H1 (cell line): ENCODE measurements around the gene PEX14. TPM values are rescaled to one million over a fixed set of nuclear protein-coding genes. Genes with fewer than 3 reads are reported as not detected.
A peak's percentile ranks its signal among the peaks of the same experiment; 100 is the strongest.

Source experiments
- CTCF ChIA-PET: fragments of 300-600 bp; sonication (Branson Sonifier 250); formaldehyde crosslinking; loops from one replicate; lab custom pipeline; 2021; ENCODE audit not compliant: partially characterized antibody; lab: Charles Lee
- POLR2A ChIA-PET: fragments of 300-600 bp; sonication (Branson Sonifier 250); formaldehyde crosslinking; loops from one replicate; lab custom pipeline; 2021; ENCODE audit warnings: inconsistent platforms; ENCODE audit not compliant: partially characterized antibody; lab: Charles Lee
- DNase-seq, 2 experiments: peaks; one replicate each; pipeline versions ENCODE4 v3.0.0 to v3.0.0-alpha.2; 2010 to 2022; ENCODE audit warnings: low spot score in 2 of 2, low read depth in 1 of 2, mixed read lengths in 1 of 2
- FAIRE-seq: peaks from 2 replicates; lab custom pipeline; 2011; peaks lifted over from hg19 to GRCh38; lab: Jason Lieb, UNC
- H2AFZ ChIP-seq: 2 replicates; pipeline ENCODE4 v1.8.1; 2012; ENCODE audit warnings: low read length, inconsistent platforms
- H2AK5ac ChIP-seq: 2 replicates; pipeline ENCODE4 v1.6.1; 2013; ENCODE audit warnings: low read depth, low read length
- H2BK120ac ChIP-seq: replicated peaks from 2 replicates; pipeline ENCODE3; 2013; ENCODE audit warnings: low read depth, low read length, inconsistent platforms
- H2BK12ac ChIP-seq: 2 replicates; pipeline ENCODE4 v1.6.1; 2013; ENCODE audit warnings: low read depth, low read length
- H2BK15ac ChIP-seq: 2 replicates; pipeline ENCODE4 v1.6.1; 2013; ENCODE audit warnings: low read length
- H2BK20ac ChIP-seq: 2 replicates; pipeline ENCODE4 v1.6.1; 2013; ENCODE audit warnings: low read length
- H2BK5ac ChIP-seq: 2 replicates; pipeline ENCODE4 v1.6.1; 2013; ENCODE audit warnings: low read depth, low read length
- H3K14ac ChIP-seq: 2 replicates; pipeline ENCODE4 v1.6.1; 2013; ENCODE audit warnings: inconsistent platforms; ENCODE audit not compliant: insufficient read length
- H3K18ac ChIP-seq: 2 replicates; pipeline ENCODE4 v1.6.1; 2013; ENCODE audit warnings: low read length; ENCODE audit errors: extremely low read depth
- H3K23ac ChIP-seq: 2 replicates; pipeline ENCODE4 v1.6.1; 2013; ENCODE audit warnings: inconsistent platforms; ENCODE audit not compliant: insufficient read length
- H3K23me2 ChIP-seq: 2 replicates; pipeline ENCODE4 v1.6.1; 2013; ENCODE audit warnings: low read depth, low read length
- H3K27ac ChIP-seq: 2 replicates; pipeline ENCODE4 v1.6.1; 2011; ENCODE audit warnings: low read depth, low read length, inconsistent platforms
- H3K27me3 ChIP-seq, 4 experiments: replicated peaks in 1 of 4; 1 replicate in 1 of 4; 2 replicates in 3 of 4; pipeline versions ENCODE4 v1.6.1 to v1.8.1; 2011 to 2013; ENCODE audit warnings: low read length in 3 of 4, mild to moderate bottlenecking in 3 of 4, inconsistent platforms in 2 of 4, mixed read lengths in 2 of 4, moderate library complexity in 1 of 4; ENCODE audit not compliant: control insufficient read depth in 3 of 4, insufficient read depth in 3 of 4; ENCODE audit errors: extremely low read depth in 1 of 4
- H3K36me3 ChIP-seq, 4 experiments: 2 replicates each; pipeline versions ENCODE4 v1.6.1 to v1.8.1; 2011 to 2013; ENCODE audit warnings: mild to moderate bottlenecking in 4 of 4, low read length in 3 of 4, moderate library complexity in 2 of 4, control low read depth in 1 of 4, inconsistent platforms in 1 of 4; ENCODE audit not compliant: insufficient read depth in 4 of 4, control insufficient read depth in 2 of 4
- H3K4ac ChIP-seq: replicated peaks from 2 replicates; pipeline ENCODE3; 2013; ENCODE audit warnings: low read length, low read depth, mixed read lengths, inconsistent platforms; ENCODE audit not compliant: insufficient read length
- H3K4me1 ChIP-seq, 4 experiments: replicated peaks in 1 of 4; 1 replicate in 1 of 4; 2 replicates in 3 of 4; pipeline versions ENCODE4 v1.6.1 to v1.8.1; 2011 to 2013; ENCODE audit warnings: low read length in 3 of 4, inconsistent platforms in 2 of 4, mixed read lengths in 1 of 4; ENCODE audit not compliant: insufficient read depth in 4 of 4, control insufficient read depth in 3 of 4
- H3K4me2 ChIP-seq, 2 experiments: 2 replicates each; pipeline versions ENCODE4 v1.6.1 to v1.8.1; 2011 to 2013; ENCODE audit warnings: low read depth in 2 of 2, low read length in 2 of 2, control low read depth in 1 of 2, inconsistent platforms in 1 of 2, mild to moderate bottlenecking in 1 of 2; ENCODE audit not compliant: insufficient read depth in 1 of 2
- H3K4me3 ChIP-seq, 4 experiments: fragments of 200-600, 300-600 bp in 1 of 4; sonication (generic), shearing (Covaris generic), sonication (Bioruptor Twin) in 1 of 4; 2 replicates each; pipeline versions ENCODE4 v1.5.1 to v1.8.1; 2011 to 2016; ENCODE audit warnings: low read length in 4 of 4, low read depth in 3 of 4, control low read depth in 2 of 4, inconsistent platforms in 2 of 4, mild to moderate bottlenecking in 2 of 4, mixed read lengths in 1 of 4, moderate library complexity in 1 of 4; ENCODE audit not compliant: insufficient read depth in 2 of 4; ENCODE audit errors: extremely low read depth in 1 of 4
- H3K56ac ChIP-seq: replicated peaks from 2 replicates; pipeline ENCODE3; 2013; ENCODE audit warnings: low read depth, mild to moderate bottlenecking, mixed read lengths, low read length, inconsistent platforms; ENCODE audit not compliant: insufficient read length
- H3K79me1 ChIP-seq: 2 replicates; pipeline ENCODE4 v1.6.1; 2013; ENCODE audit warnings: low read depth, low read length, control low read depth
- H3K79me2 ChIP-seq, 2 experiments: 2 replicates each; pipeline versions ENCODE4 v1.6.1 to v1.8.1; 2012 to 2013; ENCODE audit warnings: low read length in 2 of 2, mild to moderate bottlenecking in 2 of 2, inconsistent platforms in 1 of 2; ENCODE audit not compliant: insufficient read depth in 2 of 2, control insufficient read depth in 1 of 2
- H3K9ac ChIP-seq, 4 experiments: replicated peaks in 1 of 4; 1 replicate in 1 of 4; 2 replicates in 3 of 4; pipeline versions ENCODE4 v1.6.1 to v1.8.1; 2011 to 2013; ENCODE audit warnings: low read depth in 3 of 4, low read length in 3 of 4, control low read depth in 2 of 4, mild to moderate bottlenecking in 2 of 4, moderate library complexity in 2 of 4, inconsistent platforms in 1 of 4; ENCODE audit errors: extremely low read depth in 1 of 4
- H3K9me3 ChIP-seq, 2 experiments: 2 replicates each; pipeline versions ENCODE4 v1.6.1 to v1.8.1; 2012 to 2013; ENCODE audit warnings: mild to moderate bottlenecking in 2 of 2, moderate library complexity in 2 of 2, control low read depth in 1 of 2, inconsistent platforms in 1 of 2, low read depth in 1 of 2, low read length in 1 of 2, mixed read lengths in 1 of 2; ENCODE audit not compliant: insufficient read depth in 2 of 2
- H4K20me1 ChIP-seq, 2 experiments: replicated peaks in 1 of 2; 2 replicates each; pipeline versions ENCODE3 to v1.8.1; 2011 to 2013; ENCODE audit warnings: inconsistent platforms in 2 of 2, low read length in 2 of 2, mild to moderate bottlenecking in 1 of 2; ENCODE audit not compliant: insufficient read depth in 2 of 2, control insufficient read depth in 1 of 2
- H4K5ac ChIP-seq: 2 replicates; pipeline ENCODE4 v1.6.1; 2013; ENCODE audit warnings: low read length, low read depth, mixed read lengths, inconsistent platforms; ENCODE audit not compliant: insufficient read length
- H4K8ac ChIP-seq: 2 replicates; pipeline ENCODE4 v1.8.0; 2013; ENCODE audit warnings: mild to moderate bottlenecking, moderate library complexity, low read length, inconsistent platforms; ENCODE audit not compliant: insufficient read depth; ENCODE audit errors: extremely low read depth
- H4K91ac ChIP-seq: replicated peaks from 2 replicates; pipeline ENCODE3; 2013; ENCODE audit warnings: low read length, mixed read lengths, inconsistent platforms; ENCODE audit not compliant: insufficient read length
- ASH2L ChIP-seq: fragments of 200-600, 300-600 bp; sonication (generic); IDR thresholded peaks from one replicate; pipeline ENCODE4 v1.7.1; 2017; ENCODE audit warnings: low read length
- CREB1 ChIP-seq: IDR thresholded peaks from 2 replicates; pipeline ENCODE4 v1.6.1; 2012; ENCODE audit warnings: inconsistent platforms
- EGR1 ChIP-seq: IDR thresholded peaks from 2 replicates; pipeline ENCODE4 v1.6.1; 2011; ENCODE audit warnings: low read depth, low read length, borderline replicate concordance
- HDAC6 ChIP-seq: IDR thresholded peaks from one replicate; pipeline ENCODE4 v1.7.1; 2012; ENCODE audit warnings: low read depth, mild to moderate bottlenecking, inconsistent platforms, low read length, moderate library complexity
- JUND ChIP-seq: IDR thresholded peaks from 2 replicates; pipeline ENCODE4 v1.6.1; 2011; ENCODE audit warnings: mild to moderate bottlenecking, improper control_type of control experiment, low read length
- MAX ChIP-seq: IDR thresholded peaks from 2 replicates; pipeline ENCODE4 v1.6.1; 2012; ENCODE audit warnings: inconsistent platforms
- POLR2A ChIP-seq, 2 experiments: IDR thresholded peaks; 1 replicate in 1 of 2; 2 replicates in 1 of 2; pipeline ENCODE4 v1.6.1; 2011; ENCODE audit warnings: low read depth in 2 of 2, low read length in 2 of 2, mild to moderate bottlenecking in 2 of 2; ENCODE audit errors: control extremely low read depth in 1 of 2
- RBBP5 ChIP-seq: IDR thresholded peaks from 2 replicates; pipeline ENCODE4 v1.7.1; 2012; ENCODE audit warnings: low read depth, mild to moderate bottlenecking, inconsistent platforms, low read length, moderate library complexity, borderline replicate concordance
- RXRA ChIP-seq: IDR thresholded peaks from 2 replicates; pipeline ENCODE4 v1.6.1; 2011; ENCODE audit warnings: low read depth, mild to moderate bottlenecking, low read length, moderate library complexity; ENCODE audit not compliant: insufficient read depth
- SIN3A ChIP-seq, 2 experiments: IDR thresholded peaks in 1 of 2; conservative IDR thresholded peaks in 1 of 2; 2 replicates each; pipeline ENCODE4 v1.6.1; 2011 to 2012; ENCODE audit warnings: low read length in 2 of 2, improper control_type of control experiment in 1 of 2, low read depth in 1 of 2, mild to moderate bottlenecking in 1 of 2
- SP1 ChIP-seq: IDR thresholded peaks from 2 replicates; pipeline ENCODE4 v1.6.1; 2011; ENCODE audit warnings: low read depth, low read length
- TEAD4 ChIP-seq: IDR thresholded peaks from 2 replicates; pipeline ENCODE4 v1.6.1; 2012; ENCODE audit warnings: low read depth, low read length, inconsistent platforms, mixed read lengths
- WGBS, 2 experiments: shearing (Covaris generic) in 1 of 2; methylation state at CpG; one replicate each; pipeline versions ENCODE4 v1.1.6 to v1.1.7; 2013 to 2015; ENCODE audit warnings: low lambda C conversion rate in 2 of 2, mixed read lengths in 2 of 2, inconsistent platforms in 1 of 2, low coverage in 1 of 2, missing lambda C conversion rate in 1 of 2; ENCODE audit not compliant: insufficient replicate concordance in 2 of 2, insufficient coverage in 1 of 2, insufficient read length in 1 of 2; ENCODE audit errors: extremely low coverage in 1 of 2, missing lambda C conversion rate in 1 of 2; 5-methylcytosine and 5-hydroxymethylcytosine counted together
- polyA plus RNA-seq, 7 experiments: library from polyadenylated mRNA; depleted of rRNA in 3 of 7; stranded (reverse) in 5 of 7; unstranded in 2 of 7; fragments of >200 nt in 5 of 7; fragments of 200-250 nt in 2 of 7; gene quantifications; 1 replicate in 5 of 7; 2 replicates in 1 of 7; 4 replicates in 1 of 7; pipeline versions ENCODE4 v1.2.1 to v1.2.3, GENCODE V29; 2011 to 2013; ENCODE audit warnings: missing spikeins in 2 of 7, mixed read lengths in 2 of 7
- total RNA-seq: library from RNA; stranded (reverse); fragmentation: NEBNext Ultra II Directional; extraction: Animal tissue kit (Norgen Biotek cat#: 25700); gene quantifications from 2 replicates; pipeline ENCODE4 v1.2.1, GENCODE V29; 2021

PEX14 gene
- total and polyA plus RNA-seq, 2 of the 8 experiments (the other 6 are each of a cell fraction or from before 2014, with no cell fraction given) = 13.0 to 19.8 TPM

GRCh38 chr1:10508511-10508951 is 33.8 kb downstream of the PEX14 start:
- H3K23me2 ChIP-seq = no peaks in the 10 kb centered on the region
- peaks cover 8% of the 10 kb centered on the region; the same call in 1 of the 2 replicates for H3K79me1 ChIP-seq
- peak overlapping the region; percentile 14 to 64; a peak in 3 of 4 replicates for H3K4me2 ChIP-seq
- no peak overlapping the region; a peak in 1 of 8 replicates for H3K4me3 ChIP-seq
- H2BK12ac ChIP-seq = peak overlapping the region; percentile 92; the same call in 1 of the 2 replicates
- H3K56ac ChIP-seq = no peak overlapping the region
- peaks cover 1 to 4% of the 10 kb centered on the region in 2 experiments for H4K20me1 ChIP-seq
- H3K9me3 ChIP-seq = no peaks in the 10 kb centered on the region
- H4K8ac ChIP-seq = no peak overlapping the region
- H4K5ac ChIP-seq = no peak overlapping the region
- 42% methylated on average over 3 of the region's 3 CpGs; no CpG with 5 or more reads in 1 of the 2 experiments for WGBS, 2 experiments
- H3K4ac ChIP-seq = peak overlapping the region; percentile 51
- ChIA-PET CTCF (interaction anchor here (0.6 to 9.1 kb wide), 38 partner anchors 10 to 463 kb away, joined by 3 to 78 read pairs (median 4); no protein-coding TSS in a partner anchor), POLR2A (interaction anchor here (0.6 to 1.6 kb wide), 8 partner anchors 11 to 1154 kb away, joined by 3 to 5 read pairs (median 4); no protein-coding TSS in a partner anchor)
- H3K9ac ChIP-seq = no peak overlapping the region
- no peak overlapping the region for H2BK15ac ChIP-seq
- H2AK5ac ChIP-seq = no peak overlapping the region
- no peak overlapping the region; the same call in 1 of the 2 replicates for H3K27ac ChIP-seq
- TF ChIP-seq CREB1 = no peak
- peak; percentile 76 for TF ChIP-seq ASH2L
- no peak for TF ChIP-seq HDAC6
- peak; percentile 57 to 74; a peak in 2 of 4 replicates for TF ChIP-seq SIN3A (conservative IDR thresholded peaks at IDR 0.05 in 1 of 2, IDR thresholded peaks at IDR 0.05 in 1 of 2; ENCODE audit: low read depth in 1 of 2, low read length in 2 of 2)
- TF ChIP-seq POLR2A (IDR thresholded peaks at IDR 0.05; ENCODE audit: control extremely low read depth in 1 of 2, low read depth in 2 of 2, low read length in 2 of 2) = no peak
- peak; percentile 43; the same call in 1 of the 2 replicates for TF ChIP-seq MAX
- TF ChIP-seq EGR1 = 0 out of 2 replicates have a peak, but pooled peaks have one; percentile 8
- 0 out of 2 replicates have a peak, but pooled peaks have one; percentile 52 for TF ChIP-seq RBBP5
- TF ChIP-seq RXRA = no peak
- TF ChIP-seq SP1 = 0 out of 2 replicates have a peak, but pooled peaks have one; percentile 44
- peak; percentile 29; the same call in 1 of the 2 replicates for TF ChIP-seq TEAD4
- TF ChIP-seq JUND = 0 out of 2 replicates have a peak, but pooled peaks have one; percentile 8
- H2BK20ac ChIP-seq = no peak overlapping the region
- FAIRE-seq (peak; percentile 28), DNase-seq (peak in 1 of 2 experiments; percentile 64)
- no peaks in the 10 kb centered on the region for H3K36me3 ChIP-seq
- peak overlapping the region; percentile 90 for H2BK120ac ChIP-seq
- no peaks in the 10 kb centered on the region for H3K27me3 ChIP-seq
- H3K18ac ChIP-seq = peak overlapping the region; percentile 88
- H3K4me1 ChIP-seq = peaks cover 3 to 12% (median 5%) of the 10 kb centered on the region in 4 experiments; a peak in 6 of 7 replicates
- peak overlapping the region; percentile 64 for H4K91ac ChIP-seq
- peaks cover 3 to 40% of the 10 kb centered on the region in 2 experiments; a peak in 2 of 4 replicates for H3K79me2 ChIP-seq
- peak overlapping the region; percentile 31; the same call in 1 of the 2 replicates for H2BK5ac ChIP-seq
- H2AFZ ChIP-seq = no peak overlapping the region
- H3K23ac ChIP-seq = no peak overlapping the region
- H3K14ac ChIP-seq = no peak overlapping the region
